Activated gamma-delta T cell (primary cell): Measurements from ENCODE around the gene USP10.

Experiments used
- DNase-seq: peaks from one replicate; lab custom pipeline; 2025; lab: John Stamatoyannopoulos, UW

The USP10 gene

DNA sequence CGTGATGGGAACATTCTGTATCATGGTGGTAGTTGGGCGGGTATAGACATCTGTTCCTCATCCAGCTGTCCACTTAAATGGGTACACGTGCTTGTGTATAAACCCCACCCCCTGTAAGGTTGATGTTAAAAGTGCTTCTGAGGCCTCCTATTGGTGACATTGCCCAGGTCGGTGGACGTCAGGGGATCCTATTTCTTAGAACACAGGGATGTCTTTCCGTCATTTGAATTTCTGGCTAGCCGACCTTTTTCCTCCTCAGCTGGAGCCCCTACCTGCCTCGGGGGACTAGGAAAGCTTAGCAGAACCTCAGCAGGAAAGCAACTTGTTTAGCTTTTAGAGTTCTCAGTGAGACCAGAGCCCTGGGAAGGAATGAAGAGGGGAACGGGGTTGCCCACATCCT lies 103.3 kb downstream of the USP10 start:
- DNase-seq: no peak

DNA sequence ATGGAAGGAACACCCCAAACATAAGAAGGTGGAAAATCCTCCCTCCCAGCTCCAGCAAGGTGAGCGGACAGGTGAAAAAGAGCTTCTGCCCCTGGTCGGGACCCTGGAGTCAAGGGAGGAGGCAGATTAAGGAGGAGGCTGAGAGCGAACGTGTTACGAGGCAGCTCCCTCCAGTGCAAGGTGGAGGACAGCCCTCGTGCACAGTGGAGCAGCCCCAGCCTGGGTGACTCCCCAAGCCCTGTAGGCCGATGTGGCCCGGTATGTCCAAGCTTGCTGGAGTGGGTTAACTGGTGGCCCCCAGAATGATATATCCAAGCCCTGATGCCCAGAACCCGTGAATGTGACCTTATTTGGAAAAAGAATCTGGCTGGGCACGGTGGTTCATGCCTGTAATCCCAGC lies 104.5 kb downstream of the USP10 start:
- DNase-seq: no peak

DNA sequence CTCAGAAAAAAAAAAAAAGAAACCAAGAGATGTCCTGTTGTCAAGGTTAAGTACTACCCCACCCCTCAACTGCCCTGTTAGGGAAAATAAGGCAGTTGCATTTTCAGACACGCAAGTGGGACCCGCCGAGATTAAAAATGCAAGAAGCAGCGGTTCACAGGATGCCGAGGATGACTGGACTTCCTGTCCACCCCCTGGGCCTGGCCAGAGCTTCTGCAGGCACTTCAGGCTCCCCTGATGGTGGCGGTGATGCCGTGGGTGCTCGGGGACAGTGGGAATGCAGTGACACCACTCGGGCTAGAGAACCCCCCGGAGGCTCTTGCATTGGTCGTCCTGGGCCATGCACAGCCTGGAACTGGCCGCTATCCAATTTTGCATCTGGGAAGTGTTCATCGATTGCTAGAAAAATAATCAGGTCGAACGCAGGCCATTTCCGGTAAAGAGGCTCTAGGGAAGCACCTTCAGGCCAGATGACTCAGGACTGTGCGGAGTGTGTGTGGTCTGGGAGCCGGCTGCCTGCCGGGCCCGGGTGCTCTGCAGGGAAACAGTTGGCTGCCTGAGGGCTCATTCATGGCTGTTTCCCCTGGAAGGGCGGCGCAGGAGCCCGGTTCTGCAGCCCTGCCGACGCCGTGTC lies 106.6 kb downstream of the USP10 start:
- no peak for DNase-seq

DNA sequence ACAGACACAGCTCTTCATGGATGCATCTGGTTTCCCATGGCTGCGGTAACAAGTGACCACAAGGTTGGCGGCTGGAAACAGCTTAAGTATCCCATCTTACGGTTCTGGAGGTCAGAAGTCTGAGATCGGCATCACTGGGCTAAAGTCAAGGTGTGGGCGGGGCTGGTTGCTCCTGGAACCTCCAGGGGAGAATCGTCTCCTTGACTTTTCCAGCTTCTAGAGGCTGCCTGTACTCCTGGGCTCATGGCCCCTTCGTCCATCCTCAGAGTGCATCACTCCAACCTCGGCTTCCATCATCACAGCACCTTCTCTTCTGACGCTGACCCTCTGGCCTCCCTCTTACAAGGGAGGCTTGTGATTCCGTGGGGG lies 107.1 kb downstream of the USP10 start:
- no peak for DNase-seq

DNA sequence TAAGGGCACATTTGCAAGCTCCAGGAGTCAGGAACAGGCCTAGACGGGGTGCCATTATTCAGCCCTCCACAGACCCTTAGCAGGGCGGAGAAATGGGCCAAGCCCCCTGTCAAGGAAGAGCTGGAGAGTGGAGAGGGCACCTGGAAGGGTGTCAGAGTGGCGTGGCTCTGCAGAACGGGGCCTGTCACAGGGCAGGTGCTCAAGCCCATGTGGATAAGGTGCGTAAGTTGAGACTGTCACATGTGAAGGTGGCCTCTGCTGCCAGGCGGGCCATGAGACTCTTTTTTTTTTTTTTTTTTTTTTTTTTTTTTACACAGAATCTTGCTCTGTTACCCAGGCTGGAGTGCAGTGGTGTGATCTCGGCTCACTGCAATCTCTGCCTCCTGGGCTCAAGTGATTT lies 108.0 kb downstream of the USP10 start:
- DNase-seq: no peak

DNA sequence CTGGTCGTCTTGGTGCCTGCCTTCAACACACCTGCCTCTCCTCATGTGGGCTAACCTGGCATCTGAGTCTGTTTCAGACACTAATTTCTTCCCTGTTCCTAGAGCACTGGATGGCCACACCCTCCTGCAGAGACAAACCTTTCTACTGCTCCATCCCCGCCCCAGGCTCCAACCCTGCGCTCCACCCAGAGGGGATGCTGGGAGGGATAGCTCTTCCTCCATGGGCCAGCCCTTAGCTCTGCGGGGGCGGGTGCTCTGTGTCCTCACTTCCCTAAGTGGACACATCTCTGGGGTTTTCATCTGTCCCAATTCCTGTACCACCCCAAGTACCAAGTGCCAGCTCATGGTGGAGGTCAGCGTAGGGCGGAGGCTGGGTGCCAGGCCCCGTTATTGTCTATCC lies 109.0 kb downstream of the USP10 start:
- no peak for DNase-seq

DNA sequence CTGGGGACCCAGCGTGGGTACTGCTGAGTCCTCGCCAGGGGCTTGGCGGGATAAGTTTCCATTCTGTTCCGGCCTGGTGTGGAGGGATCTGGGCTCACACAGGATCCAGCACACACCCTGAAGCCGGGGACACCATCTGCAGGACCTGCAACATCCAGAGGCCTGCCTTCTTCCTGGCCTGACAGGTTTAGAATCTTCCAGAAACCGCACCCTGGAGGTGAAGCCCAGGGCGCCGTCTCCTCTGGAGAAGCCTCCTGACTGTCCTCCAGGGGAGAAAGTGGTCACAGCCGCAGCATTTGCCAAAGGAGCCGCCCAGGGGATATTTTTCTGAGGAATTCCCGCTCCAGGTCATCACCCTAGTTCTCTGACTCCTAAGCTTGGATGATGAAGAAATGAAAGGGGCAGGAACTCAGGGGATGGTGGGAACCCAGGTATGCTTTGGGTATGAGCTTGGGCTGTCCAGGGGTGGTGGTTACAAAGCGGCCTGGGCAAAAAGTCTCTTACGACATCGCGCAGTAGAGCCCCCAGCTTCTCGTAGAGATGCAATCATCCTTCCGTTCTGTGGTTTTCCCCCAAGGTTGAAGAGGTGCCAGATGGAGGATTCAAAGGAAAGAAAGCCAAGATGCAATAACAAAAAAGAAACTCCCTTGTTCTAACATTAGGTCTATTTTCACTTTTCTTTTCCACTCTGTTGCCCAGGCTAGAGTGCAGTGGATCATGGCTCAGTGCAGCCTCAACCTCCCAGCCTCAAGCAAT lies 110.9 kb downstream of the USP10 start:
- no peak for DNase-seq

DNA sequence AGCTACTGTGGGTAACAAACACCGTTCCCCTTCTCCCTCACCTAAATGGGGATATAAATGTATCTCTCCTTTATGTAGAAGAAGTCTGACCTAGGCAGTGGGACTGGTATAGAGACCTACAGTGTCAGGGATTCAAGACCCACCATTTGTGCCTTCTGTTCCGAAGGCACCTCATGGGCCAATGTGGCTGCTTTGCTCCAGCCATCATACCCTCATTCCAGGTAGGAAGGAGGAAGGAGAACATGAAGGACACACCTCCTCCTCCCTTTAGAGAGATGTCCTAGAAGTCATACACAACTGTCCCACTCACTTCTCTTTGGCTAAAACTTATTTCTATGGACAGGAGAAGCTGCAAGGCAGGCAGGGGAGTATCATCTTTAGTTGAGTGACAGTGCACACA lies 111.7 kb downstream of the USP10 start:
- DNase-seq: no peak

DNA sequence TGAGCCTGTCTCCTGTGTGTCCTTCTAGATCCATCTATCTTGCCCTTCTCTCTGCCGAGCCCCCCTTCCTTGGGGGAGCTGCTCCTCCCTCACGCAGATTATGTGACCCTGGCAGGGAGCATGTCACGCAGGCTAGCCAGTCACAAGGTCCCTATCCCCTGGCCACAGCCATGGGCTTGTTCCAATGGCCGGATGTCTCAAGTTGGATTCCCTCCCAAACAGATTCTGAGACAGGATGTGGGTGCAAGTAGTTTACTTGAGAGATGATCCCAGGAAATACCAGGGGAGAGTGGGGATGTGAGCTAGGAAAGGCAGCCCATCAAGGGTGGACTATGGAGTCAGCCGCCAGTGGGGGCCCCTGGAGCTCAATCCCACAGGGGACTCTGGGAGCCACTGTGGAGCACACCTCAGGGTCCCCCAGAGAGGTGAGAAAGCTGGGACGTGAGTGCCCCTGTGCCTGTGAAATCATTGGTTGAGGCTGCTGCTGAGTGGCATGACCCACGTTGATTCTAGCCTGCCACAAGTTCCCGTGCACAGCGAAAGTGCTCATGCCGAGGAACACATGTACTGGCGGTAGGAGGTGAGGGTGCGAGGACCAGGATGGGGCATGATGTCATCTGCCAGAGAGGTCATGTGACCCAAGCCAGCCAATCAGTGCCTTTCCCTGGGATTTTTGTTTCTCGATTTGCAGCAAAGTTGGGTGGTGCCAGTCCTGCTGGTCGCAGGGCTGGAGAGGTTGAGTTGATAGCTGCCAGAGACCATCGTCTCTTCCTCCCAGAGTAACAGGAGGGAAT lies 113.5 kb downstream of the USP10 start:
- DNase-seq: no peak

DNA sequence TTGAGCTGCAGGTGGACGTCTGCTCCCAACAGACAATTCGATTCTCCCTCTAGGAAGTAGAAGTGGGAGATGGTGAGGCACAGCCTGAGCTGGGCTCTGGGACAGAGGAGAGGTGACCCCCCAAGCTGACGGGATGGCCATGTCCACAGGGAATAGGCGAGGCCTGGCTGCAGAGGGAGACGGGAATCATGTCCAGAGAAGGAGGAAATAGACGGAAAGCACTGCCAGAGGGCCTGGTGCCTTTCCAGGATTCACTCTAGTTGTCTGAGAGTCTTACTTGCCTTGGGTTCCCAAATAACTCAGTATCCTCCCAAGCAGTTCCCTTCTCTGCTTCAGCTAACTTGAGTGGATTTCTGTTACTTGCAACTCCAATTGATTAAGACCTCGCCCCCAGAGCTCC lies 115.7 kb downstream of the USP10 start:
- no peak for DNase-seq

DNA sequence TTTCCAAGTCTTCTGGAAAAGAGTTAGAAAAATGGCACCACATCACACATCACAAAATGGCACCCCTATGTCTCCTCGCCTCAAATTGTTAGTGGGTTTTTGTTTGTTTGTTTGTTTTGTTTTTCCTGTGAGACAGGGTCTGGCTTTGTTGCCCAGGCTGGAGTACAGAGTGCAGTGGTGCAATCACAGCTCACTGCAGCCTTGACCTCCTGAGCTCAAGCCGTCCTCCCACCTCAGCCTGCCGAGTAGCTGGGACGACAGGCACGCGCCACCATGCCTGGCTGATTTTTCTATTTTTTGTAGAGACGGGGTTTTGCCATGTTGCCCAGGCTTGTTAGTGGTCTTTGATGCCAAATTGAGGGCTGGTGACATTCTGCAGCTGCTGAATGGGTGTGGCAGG lies 116.2 kb downstream of the USP10 start:
- no peak for DNase-seq

DNA sequence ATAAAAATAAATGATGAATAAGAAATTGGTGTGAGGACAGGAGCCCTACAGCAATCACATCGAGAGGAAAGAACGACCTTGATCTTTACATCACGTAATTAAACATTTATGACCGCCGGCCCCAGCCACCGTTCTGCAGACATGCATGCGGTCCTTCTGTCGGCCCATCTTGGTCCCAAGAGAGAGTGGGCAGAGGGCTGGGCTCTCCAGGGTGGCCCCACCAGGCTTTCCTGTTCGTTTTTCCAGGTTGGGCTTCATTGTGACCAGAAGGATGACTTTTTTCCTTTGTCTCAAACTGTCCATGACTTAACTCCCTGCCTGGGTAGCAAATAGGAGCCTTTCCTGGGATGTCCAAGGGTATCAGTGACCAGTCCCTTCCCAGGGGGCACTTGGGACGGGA lies 116.7 kb downstream of the USP10 start:
- no peak for DNase-seq

DNA sequence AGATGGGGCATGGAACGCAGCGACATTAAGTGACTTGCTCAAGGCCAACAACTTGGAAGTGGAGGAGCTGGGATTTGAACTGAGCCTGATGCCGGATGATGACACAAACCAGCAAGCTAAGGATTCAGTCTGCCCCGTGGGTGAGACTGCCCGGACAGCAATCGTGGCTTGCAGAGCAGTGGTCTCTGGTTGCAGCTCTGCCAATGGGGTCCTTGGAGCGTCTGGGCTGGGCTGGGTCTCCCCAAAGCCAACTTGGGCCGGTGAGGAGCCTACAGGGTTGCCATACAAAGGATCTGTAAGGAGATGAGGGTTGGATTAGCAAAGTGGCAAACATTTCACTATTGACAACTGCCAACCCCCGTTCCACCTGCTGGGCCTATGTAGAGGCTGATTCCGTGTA lies 117.4 kb downstream of the USP10 start:
- DNase-seq: no peak

DNA sequence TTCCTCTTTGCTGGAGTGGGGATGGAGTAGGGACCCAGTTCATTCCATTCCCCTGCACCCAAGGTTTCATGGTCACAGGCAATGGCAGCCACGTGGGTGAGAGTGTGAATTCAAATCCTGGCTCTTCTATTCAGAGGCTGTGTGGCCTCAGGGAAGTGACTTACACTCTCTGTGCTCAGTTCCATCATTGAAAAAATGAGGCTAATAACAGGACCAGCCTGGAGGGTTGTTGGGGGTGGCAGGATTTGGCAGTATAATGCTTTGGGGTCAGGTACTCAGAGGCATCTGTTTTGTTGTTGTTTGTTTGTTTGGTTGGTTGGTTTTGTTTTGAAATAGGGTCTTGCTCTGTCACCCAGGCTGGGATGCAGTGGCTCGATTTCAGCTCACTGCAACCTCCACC lies 117.8 kb downstream of the USP10 start:
- DNase-seq: no peak

DNA sequence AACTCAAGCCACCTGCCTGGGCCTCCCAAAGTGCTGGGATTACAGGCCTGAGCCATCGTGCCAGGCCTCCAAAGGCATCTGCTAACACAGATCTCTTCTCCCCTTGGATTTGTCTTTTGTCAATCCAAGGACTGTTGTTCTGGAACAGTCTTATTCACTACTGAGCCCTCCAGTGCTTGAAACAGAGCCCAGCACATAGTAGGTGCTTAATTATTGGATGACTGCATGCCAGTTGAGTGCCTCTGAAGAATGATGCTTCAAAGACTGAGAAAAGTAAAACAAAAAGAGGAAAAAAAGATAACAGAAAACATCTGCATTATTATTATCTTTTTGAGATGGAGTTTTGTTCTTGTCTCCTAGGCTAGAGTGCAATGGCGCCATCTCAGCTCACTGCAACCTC lies 118.3 kb downstream of the USP10 start:
- no peak for DNase-seq

DNA sequence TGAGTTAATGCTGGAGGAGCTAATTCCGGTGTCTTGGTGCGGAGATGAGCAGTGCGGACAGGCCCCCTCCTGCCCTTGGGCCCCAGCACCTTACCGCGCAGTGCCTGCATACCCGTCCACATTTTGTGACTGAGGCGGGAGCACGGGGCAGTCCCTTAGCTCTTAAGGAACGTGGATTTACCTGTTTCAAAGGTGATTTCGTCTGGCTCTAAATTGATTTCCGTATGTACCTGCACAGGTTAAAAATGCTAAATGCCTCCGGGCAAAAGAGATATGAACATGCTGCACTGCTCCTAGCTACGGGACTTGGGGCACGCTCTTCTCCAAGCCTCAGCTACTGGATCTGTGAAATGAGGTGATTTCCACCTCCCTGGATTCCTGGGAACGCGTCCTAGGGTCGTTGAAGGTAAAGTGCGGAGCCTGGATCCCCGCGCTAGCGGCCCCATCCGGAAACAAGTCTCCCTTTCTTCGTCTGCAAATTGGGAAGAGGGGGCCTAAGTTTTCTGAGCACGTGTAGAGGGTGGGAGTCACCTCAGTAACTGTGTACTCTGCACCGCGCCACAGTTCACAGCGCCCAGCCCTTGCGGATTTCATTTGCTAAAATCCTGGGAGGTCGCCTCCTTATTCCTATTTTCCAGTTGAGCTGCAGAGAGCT lies 119.3 kb downstream of the USP10 start:
- DNase-seq: no peak

DNA sequence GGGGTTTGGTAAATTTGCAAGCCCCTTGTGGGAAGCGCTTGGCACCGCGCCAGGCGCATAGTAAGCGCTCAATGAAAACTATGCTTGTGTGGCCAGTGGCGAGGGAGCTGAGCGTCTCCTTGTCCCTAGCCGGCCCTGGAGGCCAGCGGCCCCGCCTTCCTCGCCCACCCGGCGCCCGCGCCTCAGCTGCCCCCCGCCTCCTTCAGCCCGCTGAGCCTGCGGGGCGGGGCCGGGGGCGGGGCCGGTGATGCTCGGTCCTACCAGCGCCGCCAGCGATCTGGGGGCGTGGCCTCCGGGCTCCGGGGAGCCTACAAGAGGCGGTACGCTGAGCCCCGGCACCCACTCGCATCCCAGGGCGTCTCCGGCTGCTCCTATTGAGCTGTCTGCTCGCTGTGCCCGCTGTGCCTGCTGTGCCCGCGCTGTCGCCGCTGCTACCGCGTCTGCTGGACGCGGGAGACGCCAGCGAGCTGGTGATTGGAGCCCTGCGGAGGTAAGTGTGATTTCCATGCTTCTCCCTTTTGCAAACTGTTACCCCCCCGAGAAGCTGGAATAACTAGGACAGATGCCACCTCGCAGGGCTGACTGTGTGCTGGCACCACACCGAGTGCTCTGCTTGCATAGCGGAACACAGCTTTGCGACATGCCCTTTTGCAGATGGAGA lies 120.0 kb downstream of the USP10 start, which contains the start of gene CRISPLD2:
TSS of gene CRISPLD2 (plus strand) at position 342 of the 661 bp plus-strand sequence. CDS start 18,511 bp downstream, outside the sequence.
- peak; percentile 63 for DNase-seq

DNA sequence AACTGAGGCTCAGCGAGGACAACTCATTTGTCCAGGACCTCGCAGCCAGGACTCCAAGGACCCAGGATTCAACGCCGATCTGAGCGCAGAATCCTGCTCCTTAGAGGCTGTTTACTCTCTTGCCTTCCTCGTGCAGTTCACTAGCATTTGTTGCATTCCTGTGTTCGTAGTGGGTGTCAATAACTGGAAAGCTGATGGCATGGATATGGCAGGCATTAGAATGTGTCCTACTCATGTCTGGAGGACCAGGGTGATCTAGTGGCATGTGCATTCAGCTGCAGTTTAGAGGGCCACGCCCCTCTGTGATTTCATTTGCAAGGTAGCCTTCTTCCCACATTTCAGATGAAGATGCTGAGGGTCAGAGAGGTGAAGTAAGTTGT lies 120.5 kb downstream of the USP10 start:
- no peak for DNase-seq

DNA sequence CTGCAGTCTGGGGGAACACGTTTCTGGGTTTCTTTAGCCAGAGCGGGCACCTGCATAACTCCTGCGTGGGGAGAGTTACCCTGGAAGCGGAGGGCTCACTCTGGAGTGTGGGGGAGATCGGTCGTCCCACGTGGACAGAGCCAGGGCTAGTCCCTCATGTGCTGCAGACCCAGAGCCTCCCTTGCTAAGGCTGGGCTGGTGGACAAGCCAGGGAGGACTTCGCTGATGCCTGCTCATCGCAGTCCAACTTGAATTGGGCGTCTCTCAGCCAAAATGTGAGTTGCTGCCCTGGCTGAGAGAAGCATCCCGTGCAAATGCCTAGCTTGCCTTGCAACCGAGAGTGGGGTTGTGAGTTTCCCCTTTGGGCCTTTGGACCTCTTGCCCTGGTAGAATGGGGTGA lies 121.0 kb downstream of the USP10 start:
- no peak for DNase-seq

DNA sequence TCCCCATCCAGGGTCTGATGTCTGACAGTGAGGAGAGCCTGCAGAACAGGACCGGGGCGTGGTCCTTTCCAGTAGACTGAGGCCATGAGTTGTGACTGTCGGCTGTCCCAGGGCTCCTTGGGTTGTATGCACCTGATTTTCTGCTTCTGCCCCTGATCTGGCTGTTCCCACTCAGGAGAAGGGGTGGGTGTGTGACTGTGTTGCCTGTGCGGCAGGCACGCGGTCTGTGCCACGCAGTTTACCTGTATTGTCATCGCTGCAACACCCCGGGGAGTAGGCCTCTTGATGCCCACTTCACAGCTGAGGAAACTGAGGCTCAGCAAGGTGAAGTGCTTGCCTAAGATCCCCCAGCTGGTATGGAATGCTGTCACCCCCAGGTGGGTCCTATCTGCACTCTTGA lies 121.4 kb downstream of the USP10 start:
- no peak for DNase-seq

DNA sequence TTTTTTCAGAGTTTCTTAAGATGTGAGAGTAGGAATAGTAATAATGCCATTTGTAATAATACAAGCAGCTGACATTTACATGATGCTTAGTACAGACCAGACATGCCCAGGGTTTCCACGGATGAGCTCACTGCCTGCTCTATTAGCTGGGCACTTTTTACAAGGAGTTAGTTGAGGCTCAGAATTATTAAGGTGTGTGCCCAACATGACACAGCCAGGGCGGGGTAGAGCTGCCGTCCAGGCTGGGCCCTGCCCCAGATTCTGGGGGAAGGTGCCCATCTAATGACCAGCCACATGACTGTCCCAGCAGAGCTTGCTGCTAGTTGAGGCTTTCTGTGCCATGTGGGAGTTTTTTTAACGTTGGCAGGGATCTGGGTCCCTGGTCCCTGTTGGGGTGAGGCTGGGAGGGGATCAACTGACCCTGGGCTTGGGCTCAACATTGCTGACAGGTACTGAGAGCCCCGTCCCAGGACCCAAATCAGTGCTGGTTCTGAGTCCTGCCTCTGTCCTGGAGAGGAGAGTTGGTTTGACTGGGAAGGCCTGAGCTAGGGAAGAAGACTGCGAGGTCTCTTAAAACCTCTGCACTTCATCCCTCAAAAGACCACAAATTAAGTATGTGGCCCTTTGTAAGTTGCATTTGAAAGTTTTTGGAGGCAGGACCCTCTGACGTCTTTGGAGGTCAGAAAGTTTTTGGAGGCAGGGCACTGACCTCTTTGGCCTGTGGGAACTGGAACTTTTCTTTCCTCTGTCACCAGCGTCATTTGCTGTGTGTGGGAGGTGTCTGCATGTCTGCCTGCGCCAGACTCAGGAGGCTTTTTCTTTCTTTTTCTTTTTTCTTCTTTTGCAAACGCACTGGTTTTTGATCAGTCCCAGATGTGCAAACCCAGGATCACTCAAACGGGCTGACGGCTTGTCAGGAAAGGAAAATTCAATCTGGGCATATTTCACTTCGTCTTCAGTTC lies 122.2 kb downstream of the USP10 start:
- DNase-seq: no peak
